Measurements from ENCODE around the gene GYPC. TPM values are rescaled to one million over a fixed set of nuclear protein-coding genes. Genes with fewer than 3 reads are reported as not detected.

Gene GYPC
- total RNA-seq, 4 donors from 2014 or later: 91.5 to 146 (median 126) TPM

DNA sequence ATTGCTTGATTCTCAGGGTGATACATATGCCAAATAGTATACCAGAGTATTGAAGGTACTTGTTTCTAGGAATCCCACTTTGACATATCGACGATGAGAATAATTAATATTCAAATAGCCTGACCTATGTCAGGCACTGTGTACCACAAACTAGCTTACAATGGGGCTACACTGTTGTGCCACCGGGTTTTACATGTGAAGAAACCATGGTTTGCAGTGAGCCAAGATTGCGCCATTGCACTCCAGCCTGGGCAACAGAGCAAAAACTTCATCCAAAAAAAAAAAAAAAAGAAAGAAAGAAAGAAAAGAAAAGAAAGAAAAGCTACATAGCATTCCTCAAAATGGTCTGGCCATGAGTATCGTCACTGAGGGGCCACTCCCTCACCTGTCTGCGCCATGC lies 25.5 kb downstream of the GYPC start:
- TF ChIP-seq, protein P1, sequence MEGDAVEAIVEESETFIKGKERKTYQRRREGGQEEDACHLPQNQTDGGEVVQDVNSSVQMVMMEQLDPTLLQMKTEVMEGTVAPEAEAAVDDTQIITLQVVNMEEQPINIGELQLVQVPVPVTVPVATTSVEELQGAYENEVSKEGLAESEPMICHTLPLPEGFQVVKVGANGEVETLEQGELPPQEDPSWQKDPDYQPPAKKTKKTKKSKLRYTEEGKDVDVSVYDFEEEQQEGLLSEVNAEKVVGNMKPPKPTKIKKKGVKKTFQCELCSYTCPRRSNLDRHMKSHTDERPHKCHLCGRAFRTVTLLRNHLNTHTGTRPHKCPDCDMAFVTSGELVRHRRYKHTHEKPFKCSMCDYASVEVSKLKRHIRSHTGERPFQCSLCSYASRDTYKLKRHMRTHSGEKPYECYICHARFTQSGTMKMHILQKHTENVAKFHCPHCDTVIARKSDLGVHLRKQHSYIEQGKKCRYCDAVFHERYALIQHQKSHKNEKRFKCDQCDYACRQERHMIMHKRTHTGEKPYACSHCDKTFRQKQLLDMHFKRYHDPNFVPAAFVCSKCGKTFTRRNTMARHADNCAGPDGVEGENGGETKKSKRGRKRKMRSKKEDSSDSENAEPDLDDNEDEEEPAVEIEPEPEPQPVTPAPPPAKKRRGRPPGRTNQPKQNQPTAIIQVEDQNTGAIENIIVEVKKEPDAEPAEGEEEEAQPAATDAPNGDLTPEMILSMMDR (IDR thresholded peaks at IDR 0.05; ENCODE audit: low read depth): no peak

DNA sequence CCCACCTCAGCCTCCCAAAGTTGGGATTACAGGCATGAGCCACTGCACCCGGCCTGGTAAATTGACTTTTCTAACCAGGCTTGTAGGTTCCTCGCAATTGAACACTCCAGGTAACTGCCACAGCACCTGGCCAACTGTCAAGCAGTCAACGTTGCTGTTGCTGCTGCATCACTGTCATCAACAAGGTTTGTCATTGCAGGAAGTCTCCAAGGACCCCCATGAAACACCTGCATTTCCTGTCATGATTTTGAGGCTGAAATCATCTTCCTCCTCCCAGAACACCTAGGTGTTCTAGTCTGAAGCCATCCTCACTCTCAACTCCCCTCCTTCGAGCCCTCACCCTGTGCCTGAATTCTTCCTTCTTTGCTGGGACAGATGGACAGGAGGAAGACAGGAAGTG lies 29.7 kb downstream of the GYPC start:
- TF ChIP-seq, protein P1 (IDR thresholded peaks at IDR 0.05; ENCODE audit: low read depth): no peak

GRCh38 chr2:126686286-126686685 lies 30.3 kb downstream of the GYPC start:
- TF ChIP-seq, protein P1 (IDR thresholded peaks at IDR 0.05; ENCODE audit: low read depth): no peak

GRCh38 chr2:126686841-126687485 lies 31.0 kb downstream of the GYPC start:
- TF ChIP-seq, protein P1 (IDR thresholded peaks at IDR 0.05; ENCODE audit: low read depth): no peak

DNA sequence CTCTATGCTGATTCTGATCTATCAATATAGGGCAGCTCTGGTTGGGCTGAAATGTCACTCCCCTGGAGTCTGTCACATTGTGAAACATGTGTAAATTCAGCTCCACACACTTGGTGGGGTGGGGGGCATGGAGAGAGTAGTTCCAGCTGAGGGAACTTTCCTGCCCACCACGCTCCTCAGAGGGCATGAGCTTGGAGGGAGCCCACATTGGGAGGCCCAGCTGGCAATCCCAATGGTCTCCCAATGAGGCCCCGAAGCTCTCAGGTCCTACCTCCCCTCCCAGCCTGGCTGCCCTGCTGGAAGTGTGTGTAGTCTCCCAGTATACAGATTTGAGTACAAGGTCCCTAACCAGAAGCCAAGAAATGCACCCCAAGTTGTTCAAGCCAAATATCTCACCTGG lies 31.5 kb downstream of the GYPC start:
- TF ChIP-seq, protein P1 (IDR thresholded peaks at IDR 0.05; ENCODE audit: low read depth): no peak

DNA sequence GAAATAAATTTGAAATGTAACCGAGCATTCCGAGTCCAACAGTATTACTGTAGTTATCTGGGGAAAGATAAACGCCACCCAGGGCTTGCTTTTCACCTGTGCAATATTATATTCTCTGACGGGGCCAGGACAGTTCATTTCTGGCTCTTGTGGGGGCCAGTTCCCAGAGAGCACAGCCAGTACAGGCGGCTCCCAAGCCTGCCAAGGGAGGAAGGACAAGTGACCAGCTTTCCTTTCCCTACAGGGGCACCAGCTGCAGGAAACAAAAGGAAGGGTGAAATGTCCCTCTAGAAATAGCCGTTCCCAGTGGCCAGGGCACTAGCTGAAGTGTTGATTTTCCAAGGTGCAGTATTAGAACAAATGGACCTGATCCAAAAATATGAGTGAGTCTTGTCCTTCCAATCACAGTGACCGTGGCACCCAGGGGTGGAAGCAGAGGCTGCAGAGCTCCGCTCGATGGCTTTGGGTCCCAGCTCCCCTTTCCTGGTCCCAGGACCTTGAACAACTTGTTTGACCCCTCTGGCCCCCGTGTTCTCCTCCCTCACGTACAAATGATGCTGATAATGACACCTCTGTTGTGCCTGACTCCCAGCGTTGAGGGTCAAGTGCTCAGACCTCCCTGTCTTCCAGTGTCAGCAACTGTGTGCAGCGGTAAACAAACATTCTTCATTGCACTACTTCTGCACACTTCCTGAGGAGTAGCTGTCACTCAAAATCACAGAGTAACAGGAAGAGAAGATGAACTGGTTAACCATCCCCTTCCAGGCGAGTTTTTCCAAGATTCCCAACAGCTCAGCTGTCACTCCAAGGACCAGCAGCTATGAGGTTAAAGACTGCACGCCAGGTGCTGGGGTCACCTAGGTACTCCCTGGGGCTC lies 40.9 kb downstream of the GYPC start:
- TF ChIP-seq, protein P1 (IDR thresholded peaks at IDR 0.05; ENCODE audit: low read depth): no peak

DNA sequence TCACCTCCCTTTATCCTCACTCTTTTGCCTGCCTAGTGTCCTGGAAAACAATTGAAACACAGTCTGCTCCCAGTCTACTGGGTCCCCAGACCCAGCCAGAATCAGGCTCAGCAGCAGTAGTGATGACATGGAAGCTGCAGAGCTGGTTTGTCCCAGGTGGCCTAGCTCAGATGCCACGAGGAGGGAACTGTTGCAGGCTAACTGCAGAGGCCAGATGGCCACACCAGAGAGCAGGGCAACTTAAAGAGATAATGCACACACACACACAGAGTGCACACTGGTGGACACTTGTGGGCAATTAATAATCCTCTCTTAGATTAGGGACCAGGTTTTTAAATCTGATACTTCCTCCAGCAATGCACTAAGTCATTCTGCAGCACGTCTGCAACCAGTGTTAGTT lies 42.4 kb downstream of the GYPC start:
- TF ChIP-seq, protein P1 (IDR thresholded peaks at IDR 0.05; ENCODE audit: low read depth): no peak
